ENCODE data around the gene MS4A4A. TPM values are rescaled to one million over a fixed set of nuclear protein-coding genes. Genes with fewer than 3 reads are reported as not detected.

The MS4A4A gene
- polyA plus RNA-seq (2013): 0.11 and 0.17 TPM in 2 replicates

DNA sequence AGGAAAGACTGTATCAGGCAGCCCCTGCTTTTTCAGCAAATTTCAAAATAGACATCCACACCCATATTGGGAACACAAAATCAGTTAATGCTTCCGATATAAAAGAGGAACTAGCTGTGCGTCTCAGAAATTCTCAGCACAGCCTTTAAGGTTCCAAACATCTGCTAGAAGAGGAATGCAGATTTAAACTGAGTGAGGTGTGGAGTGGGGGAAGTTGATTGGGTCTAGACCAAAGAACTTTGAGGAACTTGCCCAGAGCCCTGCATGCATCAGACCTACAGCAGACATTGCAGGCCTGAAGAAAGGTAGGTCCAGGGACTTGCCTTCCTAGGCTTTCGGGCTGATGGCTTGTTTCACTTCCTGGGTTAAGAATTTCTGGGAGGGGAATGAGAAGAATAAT is at the start of gene MS4A4A:
Gene MS4A4A (plus strand): TSS at position 255 of the 400 bp plus-strand sequence. CDS start 10 bp downstream, at position 265.
- Histone ChIP-seq H3K79me1 (ENCODE audit: low read length) (peaks cover 7% of the 10 kb centered on the region), H2AK5ac (ENCODE audit: low read length) (no peak within 1 kb of the TSS), H4K8ac (ENCODE audit: low read depth, low read length) (no peak within 1 kb of the TSS), H3K23ac (ENCODE audit: low read length) (no peak within 1 kb of the TSS), H4K91ac (ENCODE audit: low read depth, low read length) (no peak within 1 kb of the TSS), H3K9ac (ENCODE audit: low read length) (no peak within 1 kb of the TSS), H3K79me2 (ENCODE audit: control insufficient read depth, insufficient read depth, low read length, poor library complexity) (no peaks in the 10 kb centered on the region), H2AFZ (ENCODE audit: insufficient read depth, low read length, poor library complexity) (no peak within 1 kb of the TSS), H3K4me2 (ENCODE audit: low read length) (no peak within 1 kb of the TSS), H3K14ac (ENCODE audit: low read length) (no peak within 1 kb of the TSS), H3K4ac (ENCODE audit: low read depth, low read length) (no peak within 1 kb of the TSS), H2BK12ac (ENCODE audit: low read length) (no peak within 1 kb of the TSS), H3K27me3 (ENCODE audit: insufficient read depth, low read length) (no peaks in the 10 kb centered on the region), H4K12ac (ENCODE audit: low read depth, low read length) (no peak within 1 kb of the TSS), H3K4me3 (ENCODE audit: low read depth, low read length) (no peak within 1 kb of the TSS), H2BK5ac (ENCODE audit: low read depth, low read length, poor library complexity) (no peak within 1 kb of the TSS), H3K27ac (ENCODE audit: low read depth, low read length) (no peak within 1 kb of the TSS), H3K4me1 (ENCODE audit: control insufficient read depth in 1 of 2, insufficient read depth in 2 of 2, low read length in 2 of 2) (peaks cover 3 to 4% of the 10 kb centered on the region in 2 experiments), H2BK120ac (ENCODE audit: insufficient read depth, low read length, poor library complexity) (no peak within 1 kb of the TSS), H3K18ac (ENCODE audit: low read length) (no peak within 1 kb of the TSS), H3K36me3 (ENCODE audit: control insufficient read depth in 1 of 2, insufficient read depth in 2 of 2, low read length in 2 of 2) (no peaks in the 10 kb centered on the region), H3K9me3 (ENCODE audit: insufficient read depth, low read depth, low read length) (no peaks in the 10 kb centered on the region)
- no peak for DNase-seq
- no CpG with 5 or more reads among the region's 3 CpGs for WGBS (ENCODE audit: extremely low coverage, insufficient coverage, insufficient read length)

DNA sequence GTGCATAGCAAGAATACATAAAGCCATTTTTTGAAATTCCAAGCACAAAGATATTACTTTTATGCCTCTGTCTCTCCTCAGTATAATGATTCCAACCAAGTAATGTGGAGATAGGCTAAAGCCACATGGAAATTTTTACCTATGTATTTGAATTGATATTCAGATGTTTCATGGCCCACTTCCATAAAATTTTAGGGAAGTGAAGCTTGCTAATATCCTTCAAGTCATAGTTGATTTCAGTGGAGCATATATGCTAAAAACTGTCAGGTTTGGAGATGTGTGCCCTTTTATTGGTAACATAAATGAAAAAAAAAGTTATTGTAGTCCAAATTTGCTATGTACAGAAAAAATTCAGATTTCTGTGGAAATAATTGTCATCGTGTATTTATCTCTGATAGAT is 49.8 kb upstream of the MS4A4A start:
- H2AK5ac ChIP-seq (ENCODE audit: low read length): no peak overlapping the region
- no peaks in the 10 kb centered on the region for H3K79me1 ChIP-seq (ENCODE audit: low read length)
- H3K36me3 ChIP-seq (ENCODE audit: control insufficient read depth in 1 of 2, insufficient read depth in 2 of 2, low read length in 2 of 2): no peaks in the 10 kb centered on the region
- H4K91ac ChIP-seq (ENCODE audit: low read depth, low read length): no peak overlapping the region
- no peak overlapping the region for H2BK120ac ChIP-seq (ENCODE audit: insufficient read depth, low read length, poor library complexity)
- no peak for DNase-seq
- H3K4me1 ChIP-seq (ENCODE audit: control insufficient read depth in 1 of 2, insufficient read depth in 2 of 2, low read length in 2 of 2): no peaks in the 10 kb centered on the region
- H2BK12ac ChIP-seq (ENCODE audit: low read length): no peak overlapping the region
- H2AFZ ChIP-seq (ENCODE audit: insufficient read depth, low read length, poor library complexity): no peak overlapping the region
- H3K9ac ChIP-seq (ENCODE audit: low read length): no peak overlapping the region
- no peak overlapping the region for H4K12ac ChIP-seq (ENCODE audit: low read depth, low read length)
- H3K27me3 ChIP-seq (ENCODE audit: insufficient read depth, low read length): no peaks in the 10 kb centered on the region
- WGBS (ENCODE audit: extremely low coverage, insufficient coverage, insufficient read length): no CpG with 5 or more reads among the region's 1 CpG
- no peak overlapping the region for H3K4ac ChIP-seq (ENCODE audit: low read depth, low read length)
- no peak overlapping the region for H3K4me3 ChIP-seq (ENCODE audit: low read depth, low read length)
- H3K14ac ChIP-seq (ENCODE audit: low read length): no peak overlapping the region
- H3K79me2 ChIP-seq (ENCODE audit: control insufficient read depth, insufficient read depth, low read length, poor library complexity): no peaks in the 10 kb centered on the region
- H2BK5ac ChIP-seq (ENCODE audit: low read depth, low read length, poor library complexity): no peak overlapping the region
- H3K23ac ChIP-seq (ENCODE audit: low read length): no peak overlapping the region
- no peak overlapping the region for H3K27ac ChIP-seq (ENCODE audit: low read depth, low read length)
- no peak overlapping the region for H4K8ac ChIP-seq (ENCODE audit: low read depth, low read length)
- H3K9me3 ChIP-seq (ENCODE audit: insufficient read depth, low read depth, low read length): no peaks in the 10 kb centered on the region
- no peak overlapping the region for H3K18ac ChIP-seq (ENCODE audit: low read length)
- H3K4me2 ChIP-seq (ENCODE audit: low read length): no peak overlapping the region

DNA sequence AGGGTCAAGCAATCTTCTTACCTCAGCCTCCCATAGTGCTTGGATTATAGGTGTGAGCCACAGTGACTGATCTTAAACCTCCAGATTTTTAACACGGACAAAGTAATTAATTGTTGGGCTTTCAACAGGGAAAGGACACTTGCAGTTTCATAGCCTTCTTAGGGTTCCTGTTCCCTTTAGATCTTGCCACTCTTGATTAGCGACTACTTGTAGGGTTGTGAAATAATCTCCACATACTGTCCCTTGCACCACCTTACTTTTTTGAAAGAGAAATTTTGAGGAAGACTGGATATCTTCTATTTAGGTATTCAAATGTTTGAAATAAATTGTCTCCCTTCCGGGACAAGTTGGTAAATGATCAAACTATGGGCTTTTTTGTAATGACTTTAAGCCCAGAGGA is 45.1 kb upstream of the MS4A4A start:
- no peak overlapping the region for H2BK5ac ChIP-seq (ENCODE audit: low read depth, low read length, poor library complexity)
- no peaks in the 10 kb centered on the region for H3K79me1 ChIP-seq (ENCODE audit: low read length)
- H4K8ac ChIP-seq (ENCODE audit: low read depth, low read length): no peak overlapping the region
- no peaks in the 10 kb centered on the region for H3K36me3 ChIP-seq (ENCODE audit: control insufficient read depth in 1 of 2, insufficient read depth in 2 of 2, low read length in 2 of 2)
- H3K4me3 ChIP-seq (ENCODE audit: low read depth, low read length): no peak overlapping the region
- H2BK12ac ChIP-seq (ENCODE audit: low read length): no peak overlapping the region
- no peak overlapping the region for H2BK120ac ChIP-seq (ENCODE audit: insufficient read depth, low read length, poor library complexity)
- no peak overlapping the region for H2AFZ ChIP-seq (ENCODE audit: insufficient read depth, low read length, poor library complexity)
- WGBS (ENCODE audit: extremely low coverage, insufficient coverage, insufficient read length): no CpG with 5 or more reads among the region's 3 CpGs
- DNase-seq: no peak
- H3K9me3 ChIP-seq (ENCODE audit: insufficient read depth, low read depth, low read length): no peaks in the 10 kb centered on the region
- no peak overlapping the region for H3K27ac ChIP-seq (ENCODE audit: low read depth, low read length)
- no peaks in the 10 kb centered on the region for H3K4me1 ChIP-seq (ENCODE audit: control insufficient read depth in 1 of 2, insufficient read depth in 2 of 2, low read length in 2 of 2)
- no peaks in the 10 kb centered on the region for H3K27me3 ChIP-seq (ENCODE audit: insufficient read depth, low read length)
- H3K4me2 ChIP-seq (ENCODE audit: low read length): no peak overlapping the region
- no peak overlapping the region for H4K91ac ChIP-seq (ENCODE audit: low read depth, low read length)
- no peak overlapping the region for H3K23ac ChIP-seq (ENCODE audit: low read length)
- no peak overlapping the region for H4K12ac ChIP-seq (ENCODE audit: low read depth, low read length)
- no peak overlapping the region for H3K18ac ChIP-seq (ENCODE audit: low read length)
- no peak overlapping the region for H2AK5ac ChIP-seq (ENCODE audit: low read length)
- no peak overlapping the region for H3K14ac ChIP-seq (ENCODE audit: low read length)
- H3K79me2 ChIP-seq (ENCODE audit: control insufficient read depth, insufficient read depth, low read length, poor library complexity): no peaks in the 10 kb centered on the region
- no peak overlapping the region for H3K9ac ChIP-seq (ENCODE audit: low read length)
- no peak overlapping the region for H3K4ac ChIP-seq (ENCODE audit: low read depth, low read length)

DNA sequence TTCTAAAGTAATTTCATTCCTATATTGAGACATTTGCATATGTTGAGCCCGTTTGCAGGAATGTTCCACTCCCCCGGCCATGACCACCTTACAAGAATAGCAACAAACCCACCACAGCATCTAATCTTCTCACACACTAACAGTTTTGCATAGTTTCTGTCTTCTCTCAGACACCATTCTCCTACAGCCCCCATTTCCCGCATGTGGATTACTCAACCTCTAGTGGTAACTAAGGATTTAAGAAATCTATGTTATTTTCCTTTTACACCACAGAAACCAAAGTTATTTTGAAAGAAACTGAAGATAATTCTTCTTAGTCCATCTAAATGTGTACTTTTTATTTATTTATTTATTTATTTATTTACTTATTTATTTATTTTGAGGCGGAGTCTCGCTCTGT is 39.8 kb upstream of the MS4A4A start:
- WGBS (ENCODE audit: extremely low coverage, insufficient coverage, insufficient read length): no CpG with 5 or more reads among the region's 5 CpGs
- no peaks in the 10 kb centered on the region for H3K79me2 ChIP-seq (ENCODE audit: control insufficient read depth, insufficient read depth, low read length, poor library complexity)

More for the DNA sequence above, 39.8 kb upstream of the MS4A4A start:
- Histone ChIP-seq H3K4me2 (ENCODE audit: low read length) (no peak overlapping the region), H2BK120ac (ENCODE audit: insufficient read depth, low read length, poor library complexity) (no peak overlapping the region), H3K14ac (ENCODE audit: low read length) (no peak overlapping the region), H3K27me3 (ENCODE audit: insufficient read depth, low read length) (no peaks in the 10 kb centered on the region), H3K79me1 (ENCODE audit: low read length) (no peaks in the 10 kb centered on the region), H3K9ac (ENCODE audit: low read length) (no peak overlapping the region), H4K12ac (ENCODE audit: low read depth, low read length) (no peak overlapping the region), H4K91ac (ENCODE audit: low read depth, low read length) (no peak overlapping the region), H2AK5ac (ENCODE audit: low read length) (no peak overlapping the region), H3K4ac (ENCODE audit: low read depth, low read length) (no peak overlapping the region), H2AFZ (ENCODE audit: insufficient read depth, low read length, poor library complexity) (no peak overlapping the region), H2BK12ac (ENCODE audit: low read length) (no peak overlapping the region), H3K23ac (ENCODE audit: low read length) (no peak overlapping the region), H3K18ac (ENCODE audit: low read length) (no peak overlapping the region), H3K4me1 (ENCODE audit: control insufficient read depth in 1 of 2, insufficient read depth in 2 of 2, low read length in 2 of 2) (no peaks in the 10 kb centered on the region), H3K36me3 (ENCODE audit: control insufficient read depth in 1 of 2, insufficient read depth in 2 of 2, low read length in 2 of 2) (no peaks in the 10 kb centered on the region), H4K8ac (ENCODE audit: low read depth, low read length) (no peak overlapping the region), H3K27ac (ENCODE audit: low read depth, low read length) (no peak overlapping the region), H3K4me3 (ENCODE audit: low read depth, low read length) (no peak overlapping the region), H2BK5ac (ENCODE audit: low read depth, low read length, poor library complexity) (no peak overlapping the region), H3K9me3 (ENCODE audit: insufficient read depth, low read depth, low read length) (no peaks in the 10 kb centered on the region)
- DNase-seq: peak; percentile 52 to 73

All from trophoblast cell (in vitro differentiated cells and primary cell).